Fibroblast of mammary gland (primary cell): ENCODE data around the gene ZFP3.
"Not testable (repeated sequence)": the region's sequence is repeated elsewhere in the genome, so short reads cannot be mapped to it uniquely, and the experiment has no call there.

Experiments
- DNase-seq: peaks from one replicate; pipeline ENCODE4 v3.0.0-alpha.2; 2010; ENCODE audit warnings: low read depth
- H3K4me3 ChIP-seq: 2 replicates; pipeline ENCODE4 v1.5.1; 2011; ENCODE audit warnings: low read depth, mild to moderate bottlenecking, low read length, moderate library complexity; ENCODE audit not compliant: control insufficient read depth
- TF ChIP-seq, protein P1 (sequence below): conservative IDR thresholded peaks from 2 replicates; pipeline ENCODE4 v1.5.1; 2011; ENCODE audit warnings: low read depth, low read length, inconsistent platforms; ENCODE audit not compliant: control insufficient read depth, insufficient read depth

Gene ZFP3

GRCh38 chr17:5047446-5047845 is 30.8 kb upstream of the ZFP3 start:
- H3K4me3 ChIP-seq: no peak overlapping the region
- TF ChIP-seq, protein P1, sequence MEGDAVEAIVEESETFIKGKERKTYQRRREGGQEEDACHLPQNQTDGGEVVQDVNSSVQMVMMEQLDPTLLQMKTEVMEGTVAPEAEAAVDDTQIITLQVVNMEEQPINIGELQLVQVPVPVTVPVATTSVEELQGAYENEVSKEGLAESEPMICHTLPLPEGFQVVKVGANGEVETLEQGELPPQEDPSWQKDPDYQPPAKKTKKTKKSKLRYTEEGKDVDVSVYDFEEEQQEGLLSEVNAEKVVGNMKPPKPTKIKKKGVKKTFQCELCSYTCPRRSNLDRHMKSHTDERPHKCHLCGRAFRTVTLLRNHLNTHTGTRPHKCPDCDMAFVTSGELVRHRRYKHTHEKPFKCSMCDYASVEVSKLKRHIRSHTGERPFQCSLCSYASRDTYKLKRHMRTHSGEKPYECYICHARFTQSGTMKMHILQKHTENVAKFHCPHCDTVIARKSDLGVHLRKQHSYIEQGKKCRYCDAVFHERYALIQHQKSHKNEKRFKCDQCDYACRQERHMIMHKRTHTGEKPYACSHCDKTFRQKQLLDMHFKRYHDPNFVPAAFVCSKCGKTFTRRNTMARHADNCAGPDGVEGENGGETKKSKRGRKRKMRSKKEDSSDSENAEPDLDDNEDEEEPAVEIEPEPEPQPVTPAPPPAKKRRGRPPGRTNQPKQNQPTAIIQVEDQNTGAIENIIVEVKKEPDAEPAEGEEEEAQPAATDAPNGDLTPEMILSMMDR: no peak
- no peak for DNase-seq

DNA sequence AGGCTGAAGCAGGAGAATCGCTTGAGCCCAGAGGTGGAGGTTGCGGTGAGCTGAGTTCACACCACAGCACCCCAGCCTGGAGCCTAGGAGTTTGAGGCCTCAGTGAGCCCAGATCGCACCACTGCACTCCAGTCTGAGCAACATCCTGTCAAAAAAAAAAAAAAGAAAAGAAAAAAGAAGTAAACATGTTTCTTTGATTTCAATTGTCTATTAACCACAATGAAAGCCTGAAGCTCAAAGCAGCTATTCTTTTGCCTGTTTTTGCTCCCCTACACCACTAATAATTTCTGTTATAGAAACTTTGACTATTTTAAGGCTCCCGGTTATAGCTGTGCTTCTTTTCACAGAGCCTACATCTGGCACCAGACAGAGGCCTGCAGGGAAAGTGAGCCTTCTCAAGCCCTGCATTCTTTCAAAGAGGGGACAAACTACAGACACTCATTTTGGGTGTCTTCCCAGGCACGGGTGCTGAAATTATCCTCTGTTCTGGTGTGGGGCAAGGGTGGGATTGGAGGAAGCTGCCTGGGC is 28.9 kb upstream of the ZFP3 start:
- no peak overlapping the region for H3K4me3 ChIP-seq
- DNase-seq: no peak
- TF ChIP-seq, protein P1: no peak

GRCh38 chr17:5050278-5050677 is 28.0 kb upstream of the ZFP3 start:
- TF ChIP-seq, protein P1: no peak
- DNase-seq: peak; percentile 74

GRCh38 chr17:5055543-5055942 is 22.7 kb upstream of the ZFP3 start:
- H3K4me3 ChIP-seq: no peak overlapping the region
- no peak for DNase-seq
- TF ChIP-seq, protein P1: no peak

More at GRCh38 chr17:5050278-5050677, 28.0 kb upstream of the ZFP3 start:
- H3K4me3 ChIP-seq: no peak overlapping the region

DNA sequence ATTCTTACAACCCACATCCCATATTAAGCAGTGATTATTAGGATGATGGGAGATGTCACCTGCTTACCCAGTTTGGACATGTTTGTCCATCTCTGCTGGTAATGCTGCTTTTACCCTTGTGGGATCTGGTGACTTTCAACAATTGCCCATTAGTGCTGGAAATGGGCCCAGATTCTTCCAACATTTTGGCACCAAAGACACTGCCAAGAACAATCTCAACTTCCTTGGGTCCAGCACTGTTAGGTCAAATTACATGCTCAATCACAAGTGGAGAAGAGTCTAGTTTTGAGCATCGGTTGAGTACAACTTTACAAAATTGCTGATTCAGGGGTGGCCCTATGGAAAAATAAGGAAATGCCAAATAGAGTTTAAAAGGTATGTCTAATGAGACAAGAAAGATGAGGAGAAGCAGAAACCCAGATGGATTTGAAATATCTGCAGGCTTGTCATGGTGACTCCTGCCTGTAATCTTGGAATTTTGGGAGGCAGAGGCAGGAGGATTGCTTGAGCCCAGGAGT is 13.0 kb upstream of the ZFP3 start:
- H3K4me3 ChIP-seq: no peak overlapping the region
- DNase-seq: no peak
- TF ChIP-seq, protein P1: no peak

GRCh38 chr17:5068236-5068635 is 10.0 kb upstream of the ZFP3 start:
- H3K4me3 ChIP-seq: no peak overlapping the region
- TF ChIP-seq, protein P1: no peak
- no peak for DNase-seq

DNA sequence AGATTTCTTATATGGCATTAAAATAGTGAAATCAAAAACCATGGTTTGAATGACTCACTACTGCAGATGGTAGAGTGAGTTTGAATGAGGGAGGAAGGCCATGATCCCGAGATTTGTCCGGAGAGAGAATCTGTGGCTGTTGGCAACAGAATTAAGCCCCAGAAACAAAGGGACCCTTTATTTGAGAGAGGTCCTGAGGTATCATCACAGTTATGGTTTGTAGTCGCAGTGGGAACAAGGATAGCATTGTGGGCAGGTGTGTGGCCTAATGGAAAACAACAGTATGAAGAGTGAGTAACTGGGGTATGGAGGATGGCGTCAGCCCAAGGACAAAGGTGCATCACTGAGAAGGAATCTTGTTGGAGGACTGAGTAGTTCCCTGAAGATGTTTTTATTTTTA is 8.5 kb upstream of the ZFP3 start:
- TF ChIP-seq, protein P1: no peak
- DNase-seq: no peak

DNA sequence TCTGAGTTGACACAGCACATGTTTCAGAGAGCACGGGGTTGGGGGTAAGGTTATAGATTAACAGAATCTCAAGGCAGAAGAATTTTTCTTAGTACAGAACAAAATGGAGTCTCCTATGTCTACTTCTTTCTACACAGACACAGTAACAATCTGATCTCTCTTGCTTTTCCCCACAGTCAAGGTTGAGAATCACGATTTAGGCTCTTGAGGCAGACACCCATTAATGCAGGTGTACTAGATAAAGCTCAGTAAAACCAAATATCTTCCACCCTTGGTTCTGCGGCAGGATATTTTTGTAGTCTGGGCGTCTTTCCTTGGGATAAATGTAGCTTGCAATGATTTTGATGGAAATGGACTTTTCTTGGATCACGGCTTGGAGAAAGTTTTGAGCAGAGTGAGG is 2.8 kb upstream of the ZFP3 start:
- DNase-seq: not testable (repeated sequence)

More for the DNA sequence above, 8.5 kb upstream of the ZFP3 start:
- no peak overlapping the region for H3K4me3 ChIP-seq

DNA sequence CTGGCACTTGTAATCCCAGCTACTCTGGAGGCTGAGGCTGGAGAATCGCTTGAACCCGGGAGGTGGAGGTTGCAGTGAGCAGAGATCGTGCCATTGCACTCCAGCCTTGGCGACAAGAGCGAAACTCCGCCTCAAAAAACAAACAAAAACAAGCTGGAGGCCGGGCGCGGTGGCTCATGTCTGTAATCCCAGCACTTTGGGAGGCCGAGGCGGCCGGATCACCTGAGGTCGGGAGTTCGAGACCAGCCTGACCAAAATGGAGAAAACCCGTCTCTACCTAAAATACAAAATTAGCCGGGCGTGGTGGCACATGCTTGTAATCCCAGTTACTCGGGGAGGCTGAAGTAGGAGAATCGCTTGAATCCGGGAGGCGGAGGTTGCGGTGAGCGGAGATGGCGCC is 992 bp upstream of the ZFP3 start:
- DNase-seq, H3K4me3 ChIP-seq: not testable (repeated sequence)

More for the DNA sequence above, 2.8 kb upstream of the ZFP3 start:
- not testable (repeated sequence) for H3K4me3 ChIP-seq
